PC-9 (cell line): ENCODE data around the gene COMMD10. TPM values are rescaled to one million over a fixed set of nuclear protein-coding genes. Genes with fewer than 3 reads are reported as not detected.

ENCODE experiments used
- BruUV-seq: library from RNA; stranded (reverse); fragments of 400-500 nt; replicated peaks from 2 replicates; lab custom pipeline; 2021; lab: Mats Ljungman, UMichigan
- CTCF ChIA-PET: fragments of 300-600 bp; sonication (Branson Sonifier 250); formaldehyde crosslinking; loops from one replicate; lab custom pipeline; 2022; ENCODE audit warnings: antibody characterized with exemption; lab: Charles Lee
- POLR2A ChIA-PET: fragments of 300-600 bp; sonication (Branson Sonifier 250); formaldehyde crosslinking; loops from one replicate; lab custom pipeline; 2022; ENCODE audit warnings: antibody characterized with exemption; ENCODE audit not compliant: unreplicated experiment; lab: Charles Lee
- DNase-seq, 2 experiments: peaks; one replicate each; pipeline versions ENCODE4 v3.0.0 to v3.0.0-alpha.2; 2015 to 2022; ENCODE audit warnings: mixed read lengths in 1 of 2
- H2AFZ ChIP-seq: fragments of 200-600 bp; sonication (generic); 2 replicates; pipeline ENCODE4 v1.8.1; 2017; ENCODE audit warnings: antibody characterized with exemption
- H3F3A ChIP-seq: fragments of 200-600 bp; sonication (generic); 2 replicates; pipeline ENCODE4 v1.8.1; 2017; ENCODE audit warnings: antibody characterized with exemption, mild to moderate bottlenecking, low read depth; ENCODE audit not compliant: insufficient read depth
- H3K27ac ChIP-seq: fragments of 200-600 bp; sonication (generic); 2 replicates; pipeline ENCODE4 v1.6.1; 2016; ENCODE audit warnings: mixed run types
- H3K27me3 ChIP-seq: fragments of 200-600 bp; sonication (generic); 2 replicates; pipeline ENCODE4 v1.6.1; 2016; ENCODE audit warnings: low read depth, mixed run types; ENCODE audit not compliant: insufficient read depth
- H3K36me3 ChIP-seq: fragments of 200-600 bp; sonication (generic); 2 replicates; pipeline ENCODE4 v1.6.1; 2016; ENCODE audit warnings: low read depth, mixed run types
- H3K4me1 ChIP-seq: fragments of 200-600 bp; sonication (generic); replicated peaks from 2 replicates; pipeline ENCODE4 v1.6.1; 2016; ENCODE audit warnings: mixed run types; ENCODE audit not compliant: insufficient read depth
- H3K4me2 ChIP-seq: fragments of 200-600 bp; sonication (generic); 2 replicates; pipeline ENCODE4 v1.6.1; 2017; ENCODE audit warnings: mixed run types
- H3K4me3 ChIP-seq: fragments of 200-600 bp; sonication (generic); 2 replicates; pipeline ENCODE4 v1.6.1; 2016; ENCODE audit warnings: mixed run types
- H3K79me2 ChIP-seq: fragments of 200-600 bp; sonication (generic); 2 replicates; pipeline ENCODE4 v1.6.1; 2017; ENCODE audit warnings: low read depth, mixed run types
- H3K9me2 ChIP-seq: fragments of 200-600 bp; sonication (generic); 2 replicates; pipeline ENCODE4 v1.8.1; 2017; ENCODE audit warnings: mild to moderate bottlenecking; ENCODE audit not compliant: insufficient read depth
- H3K9me3 ChIP-seq: fragments of 200-600 bp; sonication (generic); 2 replicates; pipeline ENCODE4 v1.8.1; 2016; ENCODE audit warnings: low read depth; ENCODE audit not compliant: insufficient read depth
- H4K20me1 ChIP-seq: fragments of 200-600 bp; sonication (generic); 2 replicates; pipeline ENCODE4 v1.8.1; 2017; ENCODE audit not compliant: insufficient read depth
- EZH2 ChIP-seq: fragments of 200-600 bp; sonication (generic); IDR thresholded peaks from 2 replicates; pipeline ENCODE4 v1.8.0; 2017; ENCODE audit warnings: antibody characterized with exemption, low read depth
- intact Hi-C: fragments of 100-400 bp; cut with micrococcal nuclease; formaldehyde crosslinking; loops from one replicate; pipeline ENCODE4 v1.10.0; 2022; ENCODE audit not compliant: unreplicated experiment
- total RNA-seq: library from RNA; stranded (reverse); gene quantifications from 2 replicates; pipeline ENCODE4 v1.2.3, GENCODE V29; 2021
- TF ChIP-seq, protein P1 (sequence below): fragments of 200-600 bp; sonication (generic); conservative IDR thresholded peaks from 2 replicates; pipeline ENCODE4 v1.6.1; 2017; ENCODE audit warnings: mixed run types, antibody characterized with exemption, mild to moderate bottlenecking, moderate library complexity

Gene COMMD10
- total RNA-seq, 1 experiment from 2014 or later = 17.9 TPM

DNA sequence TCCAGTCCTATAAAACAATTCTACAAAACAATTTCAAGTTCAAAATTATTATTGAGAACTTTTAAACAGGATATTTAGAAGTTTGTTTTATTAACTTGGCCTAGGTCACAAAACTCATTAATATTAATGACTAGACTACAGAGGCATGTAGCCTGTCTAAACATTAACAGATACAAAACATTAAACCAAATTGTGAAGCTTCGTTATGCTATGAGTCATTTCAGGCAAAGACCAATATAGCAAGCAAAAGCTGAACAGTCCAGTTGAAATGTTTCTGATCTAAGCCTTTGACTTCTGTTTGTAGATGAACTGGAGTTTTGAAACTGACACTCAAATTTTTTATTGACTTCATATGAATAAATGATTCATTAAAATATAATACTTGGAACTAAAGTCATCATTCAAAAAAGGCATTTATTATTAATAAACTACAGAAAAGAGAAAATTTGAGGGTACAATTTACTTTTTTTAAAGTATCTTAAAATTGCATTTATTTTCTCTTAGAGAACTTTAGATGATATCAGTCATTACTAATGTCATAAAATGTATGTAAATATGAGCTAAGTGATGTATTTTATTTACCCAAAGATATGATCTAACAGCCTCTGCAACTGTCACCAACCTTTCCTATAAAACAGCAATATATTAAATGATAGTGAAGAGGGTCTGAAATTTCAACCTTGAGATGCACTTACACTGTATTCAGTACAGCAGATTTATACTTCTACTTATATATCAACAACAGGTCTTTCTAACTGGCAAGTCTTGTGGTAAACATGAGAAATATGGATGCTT, 188.8 kb downstream of the COMMD10 start:
- Histone ChIP-seq H3K9me3 (peaks cover 12% of the 10 kb centered on the region), H3K27me3 (no peaks in the 10 kb centered on the region), H3K36me3 (no peaks in the 10 kb centered on the region), H2AFZ (no peak overlapping the region), H4K20me1 (no peaks in the 10 kb centered on the region), H3K4me3 (no peak overlapping the region), H3K4me1 (no peaks in the 10 kb centered on the region), H3F3A (no peaks in the 10 kb centered on the region), H3K27ac (no peak overlapping the region), H3K4me2 (no peak overlapping the region), H3K9me2 (no peaks in the 10 kb centered on the region), H3K79me2 (no peaks in the 10 kb centered on the region)
- TF ChIP-seq EZH2 = no peak
- TF ChIP-seq, protein P1, sequence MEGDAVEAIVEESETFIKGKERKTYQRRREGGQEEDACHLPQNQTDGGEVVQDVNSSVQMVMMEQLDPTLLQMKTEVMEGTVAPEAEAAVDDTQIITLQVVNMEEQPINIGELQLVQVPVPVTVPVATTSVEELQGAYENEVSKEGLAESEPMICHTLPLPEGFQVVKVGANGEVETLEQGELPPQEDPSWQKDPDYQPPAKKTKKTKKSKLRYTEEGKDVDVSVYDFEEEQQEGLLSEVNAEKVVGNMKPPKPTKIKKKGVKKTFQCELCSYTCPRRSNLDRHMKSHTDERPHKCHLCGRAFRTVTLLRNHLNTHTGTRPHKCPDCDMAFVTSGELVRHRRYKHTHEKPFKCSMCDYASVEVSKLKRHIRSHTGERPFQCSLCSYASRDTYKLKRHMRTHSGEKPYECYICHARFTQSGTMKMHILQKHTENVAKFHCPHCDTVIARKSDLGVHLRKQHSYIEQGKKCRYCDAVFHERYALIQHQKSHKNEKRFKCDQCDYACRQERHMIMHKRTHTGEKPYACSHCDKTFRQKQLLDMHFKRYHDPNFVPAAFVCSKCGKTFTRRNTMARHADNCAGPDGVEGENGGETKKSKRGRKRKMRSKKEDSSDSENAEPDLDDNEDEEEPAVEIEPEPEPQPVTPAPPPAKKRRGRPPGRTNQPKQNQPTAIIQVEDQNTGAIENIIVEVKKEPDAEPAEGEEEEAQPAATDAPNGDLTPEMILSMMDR = no peak
- DNase-seq = no peak
- no TSS peak for BruUV-seq
- ChIA-PET CTCF (interaction anchor here (0.6 kb wide), 1 partner anchor 86 kb away, joined by 3 read pairs; no protein-coding TSS in a partner anchor), POLR2A (no interaction called here)
- intact Hi-C loops = no loop called here

- no peaks in the 10 kb centered on the region for H4K20me1 ChIP-seq
- peaks cover 12% of the 10 kb centered on the region for H3K9me3 ChIP-seq
- H3F3A ChIP-seq = no peaks in the 10 kb centered on the region
- intact Hi-C loops = no loop called here
- DNase-seq = no peak
- no TSS peak for BruUV-seq
- H3K27me3 ChIP-seq = no peaks in the 10 kb centered on the region
- no peak overlapping the region for H3K4me2 ChIP-seq
- no peaks in the 10 kb centered on the region for H3K79me2 ChIP-seq
- H3K36me3 ChIP-seq = no peaks in the 10 kb centered on the region
- CTCF ChIA-PET = no interaction called here
- TF ChIP-seq, protein P1 = no peak
- TF ChIP-seq EZH2 = no peak
- H3K4me1 ChIP-seq = no peaks in the 10 kb centered on the region
- no peak overlapping the region for H2AFZ ChIP-seq
- H3K27ac ChIP-seq = no peak overlapping the region
- POLR2A ChIA-PET = no interaction called here
- no peak overlapping the region for H3K4me3 ChIP-seq
- H3K9me2 ChIP-seq = no peaks in the 10 kb centered on the region
Measured at GRCh38 chr5:116274251-116274650, 189.4 kb downstream of the COMMD10 start.

GRCh38 chr5:116275282-116275681, 190.5 kb downstream of the COMMD10 start:
- ChIA-PET CTCF (no interaction called here), POLR2A (no interaction called here)
- Histone ChIP-seq H3F3A (no peaks in the 10 kb centered on the region), H3K27me3 (no peaks in the 10 kb centered on the region), H2AFZ (no peak overlapping the region), H3K4me3 (no peak overlapping the region), H3K79me2 (no peaks in the 10 kb centered on the region), H3K4me2 (no peak overlapping the region), H3K9me2 (no peaks in the 10 kb centered on the region), H3K27ac (no peak overlapping the region), H3K4me1 (no peaks in the 10 kb centered on the region), H3K36me3 (no peaks in the 10 kb centered on the region), H3K9me3 (peaks cover 12% of the 10 kb centered on the region), H4K20me1 (no peaks in the 10 kb centered on the region)
- intact Hi-C loops = no loop called here
- BruUV-seq = no TSS peak
- TF ChIP-seq EZH2 = no peak
- TF ChIP-seq, protein P1 = no peak
- no peak for DNase-seq
